ENCODE data around the gene HARS1.
"Not testable (repeated sequence)": the region's sequence is repeated elsewhere in the genome, so short reads cannot be mapped to it uniquely, and the experiment has no call there.

HARS1 gene

GRCh38 chr5:140674211-140674610 lies 17.0 kb downstream of the HARS1 start:
- DNase-seq, result no peak

- no peak for DNase-seq
Observed at GRCh38 chr5:140673187-140673976, 17.8 kb downstream of the HARS1 start, which contains the start of gene DND1. Gene DND1 (minus strand): TSS chr5:140673576. CDS start chr5:140673542, 34 bp downstream.

GRCh38 chr5:140672455-140673186 lies 18.5 kb downstream of the HARS1 start:
- no peak for DNase-seq

DNA sequence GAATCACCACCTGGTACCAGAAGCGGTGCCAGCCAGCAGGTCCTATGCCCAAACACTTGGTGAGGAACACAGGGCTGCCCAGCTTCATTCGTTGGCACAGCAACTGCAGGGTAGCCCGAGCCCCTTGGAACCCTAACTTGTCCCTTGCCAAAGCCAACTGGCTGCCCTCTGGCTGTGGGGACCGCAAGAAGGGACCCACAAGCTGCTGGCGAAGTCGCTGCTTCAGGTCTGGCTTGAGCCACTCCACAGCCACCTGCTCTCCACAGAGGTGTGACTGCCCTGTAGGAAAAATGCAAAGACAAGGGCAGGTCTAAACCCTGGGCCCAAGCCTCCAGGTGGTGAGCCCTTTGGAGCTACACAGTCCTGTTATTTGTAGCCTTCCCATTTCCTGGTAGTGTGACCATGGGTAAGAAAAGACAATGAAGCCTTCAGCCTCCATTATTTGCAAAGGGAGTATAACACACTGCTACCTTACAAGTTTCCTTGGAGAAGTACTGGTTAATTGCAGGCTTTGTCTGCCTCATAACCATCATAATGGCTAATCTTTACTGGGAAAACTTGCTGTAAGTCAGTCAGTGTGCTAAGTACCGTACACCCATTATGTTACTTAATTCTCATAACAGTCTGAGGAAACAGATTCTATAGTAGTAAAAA lies 19.6 kb downstream of the HARS1 start:
- no peak for DNase-seq

GRCh38 chr5:140671035-140671434 lies 20.1 kb downstream of the HARS1 start:
- DNase-seq, result not testable (repeated sequence)

GRCh38 chr5:140664359-140665119 lies 26.6 kb downstream of the HARS1 start, which contains the start of gene WDR55:
Gene WDR55 (plus strand): TSS chr5:140664904. CDS start chr5:140664913, 9 bp downstream.
- DNase-seq, result peak; percentile 67 to 74

DNA sequence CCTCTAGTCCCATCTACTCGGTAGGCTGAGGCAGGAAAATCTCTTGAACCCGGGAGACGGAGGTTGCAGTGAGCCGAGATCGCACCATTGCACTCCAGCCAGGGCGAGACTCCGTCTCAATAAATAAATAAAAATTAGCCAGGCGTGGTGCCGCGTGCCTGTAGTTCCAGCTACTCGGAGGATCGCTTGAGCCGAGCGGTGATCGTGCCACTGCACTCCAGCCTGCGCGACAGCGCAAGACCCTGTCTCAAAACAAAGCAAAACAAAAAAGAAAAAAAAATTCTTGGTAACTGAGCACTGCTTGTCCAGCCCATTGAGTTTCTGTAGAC lies 27.2 kb downstream of the HARS1 start:
- no peak for DNase-seq

- not testable (repeated sequence) for DNase-seq
Observed at GRCh38 chr5:140660371-140660770, 30.8 kb downstream of the HARS1 start.

- DNase-seq, result no peak
Observed at GRCh38 chr5:140658870-140659269, 32.3 kb downstream of the HARS1 start.

DNA sequence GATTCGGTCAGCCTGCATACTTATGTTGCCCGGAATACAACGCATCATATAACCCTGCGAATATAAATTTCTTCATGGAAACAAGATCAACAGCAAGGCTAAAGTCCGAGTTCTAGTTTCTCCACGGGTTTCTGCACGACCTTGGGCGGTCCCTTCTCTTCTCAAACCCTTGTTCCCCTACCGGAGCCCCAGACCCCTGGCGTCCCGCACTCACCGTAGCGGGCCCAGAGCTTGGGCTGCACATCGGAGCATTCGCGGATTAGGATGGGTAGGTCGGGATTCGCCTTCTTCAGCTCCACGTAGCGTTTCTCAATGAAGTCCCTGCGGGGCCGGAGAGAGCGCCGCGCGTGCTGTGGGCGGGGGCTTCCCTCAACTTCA lies 44.1 kb downstream of the HARS1 start:
- DNase-seq, result no peak

- no peak for DNase-seq
Observed at GRCh38 chr5:140642718-140643117, 48.5 kb downstream of the HARS1 start.

GRCh38 chr5:140641716-140642115 lies 49.5 kb downstream of the HARS1 start:
- no peak for DNase-seq

DNA sequence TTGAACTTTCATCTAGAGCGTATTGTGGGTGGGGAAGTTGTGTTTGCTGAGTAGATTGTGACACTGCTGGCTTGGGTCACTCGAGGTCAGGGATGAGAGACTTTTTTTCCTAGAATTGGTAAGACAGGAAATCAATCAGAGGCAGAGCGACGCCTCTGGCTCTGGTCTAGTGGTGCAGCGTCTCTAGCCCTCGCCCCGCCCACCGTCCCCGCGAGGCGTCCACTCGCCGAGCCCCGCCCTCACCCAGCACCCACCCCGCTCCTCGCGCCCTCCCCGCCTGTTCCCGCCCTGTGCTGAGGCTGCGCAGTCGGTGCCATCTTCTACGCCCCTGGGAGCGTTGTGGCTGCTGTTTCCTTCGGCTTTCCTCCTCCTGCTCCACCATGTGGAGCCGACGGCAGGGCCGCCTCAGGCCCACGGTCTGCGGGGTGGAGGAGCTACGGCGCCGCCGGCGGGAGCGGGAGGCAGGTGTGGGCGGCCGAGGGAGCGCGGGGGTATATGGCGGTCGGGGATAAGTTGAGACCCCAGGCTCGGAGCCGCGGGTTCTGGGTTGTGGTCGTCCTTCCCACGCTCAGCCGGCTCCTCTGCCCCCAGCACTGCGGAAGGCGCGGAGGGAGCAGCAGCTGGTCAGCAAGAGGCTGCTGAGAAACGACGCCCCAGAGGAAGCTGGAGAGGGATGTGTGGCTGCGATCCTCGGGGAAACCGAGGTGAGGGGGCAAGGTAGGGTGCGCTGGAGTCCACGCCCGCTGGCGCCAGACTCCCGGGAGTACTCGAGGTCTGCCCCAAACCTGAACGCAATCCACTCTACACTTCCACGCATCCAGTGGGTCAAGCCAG lies 51.8 kb downstream of the HARS1 start, which contains the start of gene TMCO6:
Gene TMCO6, plus strand, starts transcription at position 304 of the 834 bp plus-strand sequence. Its CDS starts 77 bp downstream, at position 381.
- peak; percentile 78 to 87 for DNase-seq

DNA sequence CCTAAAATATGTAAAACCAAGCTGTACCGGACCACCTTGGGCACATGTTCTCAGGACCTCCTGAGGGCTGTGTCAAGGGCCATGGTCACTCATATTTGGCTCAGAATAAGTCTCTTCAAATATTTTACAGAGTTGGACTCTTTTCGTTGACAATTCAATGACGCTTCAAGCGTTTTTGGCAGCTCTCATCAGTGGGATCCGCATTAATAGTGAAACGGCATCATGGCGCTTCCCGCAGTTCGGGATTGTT lies 52.3 kb downstream of the HARS1 start:
- not testable (repeated sequence) for DNase-seq

GRCh38 chr5:140637371-140638100 lies 53.6 kb downstream of the HARS1 start:
- no peak for DNase-seq

GRCh38 chr5:140635291-140636257 lies 55.6 kb downstream of the HARS1 start:
- DNase-seq, result no peak

DNA sequence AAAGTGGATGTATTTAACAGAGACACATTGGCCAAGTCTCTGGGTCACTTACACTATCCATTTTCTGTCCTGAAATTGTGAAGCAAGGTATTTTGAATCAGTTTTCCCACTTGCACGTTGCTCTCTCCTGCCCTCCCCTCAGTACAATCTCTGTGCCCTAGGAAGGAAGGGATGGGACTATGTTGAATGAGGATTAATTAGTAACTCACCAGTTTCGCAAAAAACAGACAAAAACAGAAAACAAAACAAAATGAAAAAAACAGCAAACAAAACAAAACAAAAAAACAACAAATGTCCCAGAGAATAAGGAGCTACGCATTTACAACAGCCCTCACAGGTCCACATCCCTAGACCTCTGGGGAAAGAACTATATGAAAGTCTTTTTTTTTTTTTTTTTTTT lies 57.1 kb downstream of the HARS1 start:
- no peak for DNase-seq

GRCh38 chr5:140633501-140633900 lies 57.7 kb downstream of the HARS1 start:
- no peak for DNase-seq

DNA sequence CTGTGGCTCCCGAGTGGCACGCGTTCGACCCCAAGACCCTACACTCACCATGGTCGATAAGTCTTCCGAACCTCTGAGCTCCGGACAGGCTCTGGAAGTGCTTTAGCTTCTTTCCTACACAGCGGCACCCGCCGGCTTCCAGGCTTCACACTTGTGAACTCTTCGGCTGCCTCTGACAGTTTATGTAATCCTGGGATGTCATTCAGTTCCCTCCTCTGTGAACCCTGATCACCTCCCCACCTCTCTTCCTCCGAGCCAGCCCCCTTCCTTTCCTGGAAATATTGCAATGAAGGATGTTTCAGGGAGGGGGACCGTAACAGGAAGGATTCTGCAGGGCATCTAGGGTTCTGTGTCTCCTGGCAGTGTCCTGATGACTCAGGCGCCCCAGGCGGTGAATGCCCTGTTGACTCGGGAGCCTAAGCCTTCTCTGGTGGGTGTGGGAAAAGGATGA lies 58.1 kb downstream of the HARS1 start, which contains the start of gene CD14:
Gene CD14, minus strand, starts transcription at position 155 of the 451 bp plus-strand sequence. Its CDS starts 104 bp downstream, at position 51.
- no peak for DNase-seq

Measured in NCI-H1930 (cell line).